Measurements from ENCODE around the gene FARP1.

Gene FARP1

DNA sequence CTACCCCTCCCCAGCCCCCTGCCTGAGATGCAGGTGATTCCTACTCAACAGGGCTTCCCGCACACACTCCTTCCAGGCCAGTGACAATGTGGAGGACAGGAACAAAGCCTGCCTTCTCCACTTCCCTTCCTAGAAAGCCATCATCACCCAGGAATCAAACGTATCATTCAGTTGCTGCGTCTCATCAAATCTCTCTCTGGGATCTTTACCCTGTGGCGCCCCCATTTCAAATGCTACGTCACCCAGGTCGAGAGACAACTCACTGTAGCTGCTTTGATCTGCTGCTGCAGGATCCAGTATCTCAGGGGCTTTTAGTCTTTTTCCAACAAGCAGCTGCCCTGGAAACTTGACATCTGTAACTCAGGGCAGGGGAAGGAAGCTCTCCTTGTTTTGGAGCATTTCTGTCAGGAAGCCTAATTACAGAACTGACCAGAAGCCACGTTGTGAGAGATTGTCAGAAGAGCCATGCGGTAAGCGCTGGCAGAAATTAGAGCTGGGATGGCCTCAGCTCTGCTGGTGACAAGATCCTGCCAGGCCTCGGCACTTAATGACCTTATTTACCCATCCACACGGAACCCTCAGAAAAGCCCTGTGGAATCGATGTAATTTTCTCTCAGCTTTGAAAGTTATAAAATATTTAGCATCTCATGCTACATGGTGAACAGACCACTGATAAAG, 293.5 kb downstream of the FARP1 start (continued):
- TF ChIP-seq ZFP3 (tag by site-specific recombination; IDR thresholded peaks at IDR 0.05; ENCODE audit: low read depth) (no peak), ZNF549 (tag by site-specific recombination; IDR thresholded peaks at IDR 0.05) (no peak)

DNA sequence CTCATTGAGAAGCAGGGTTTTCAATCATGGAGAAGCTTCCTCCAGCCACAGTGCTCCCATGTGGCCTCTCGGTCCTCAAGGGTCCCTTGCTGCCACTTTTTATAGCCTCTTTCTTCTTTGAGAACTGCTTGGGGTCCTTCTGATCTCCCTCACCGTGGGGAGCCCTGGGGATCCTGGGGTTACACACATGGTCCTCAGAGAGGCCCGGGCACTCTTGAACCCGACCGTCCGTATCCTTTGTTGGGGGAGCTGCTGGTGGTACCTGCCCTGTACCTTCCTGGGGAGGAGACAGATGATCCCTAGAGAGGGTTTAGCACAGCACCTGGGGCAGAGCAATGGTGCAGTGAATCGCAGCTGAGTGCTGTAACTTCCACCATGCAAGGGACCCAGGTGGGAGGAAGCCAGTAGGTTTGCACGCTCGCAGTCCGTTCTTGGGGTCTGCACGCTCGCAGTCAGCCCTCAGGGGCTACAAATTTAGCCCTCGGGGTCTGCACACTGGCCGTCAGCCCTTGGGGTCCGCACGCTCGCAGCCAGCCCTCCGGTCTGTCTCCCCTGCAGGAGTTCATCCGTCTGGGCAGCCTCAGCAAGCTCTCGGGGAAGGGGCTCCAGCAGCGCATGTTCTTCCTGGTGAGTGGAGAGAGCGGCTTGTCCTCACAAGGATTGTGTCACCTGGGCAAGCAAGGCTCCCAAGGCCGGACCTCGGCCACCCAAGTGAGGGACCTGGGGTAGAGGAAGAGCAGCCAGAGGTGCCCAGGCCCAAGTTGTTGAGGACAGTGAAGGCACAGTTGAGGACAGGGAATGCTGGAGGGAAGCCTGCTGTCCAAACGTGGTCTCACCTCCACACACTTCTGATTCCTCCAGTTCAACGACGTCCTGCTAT, 295.6 kb downstream of the FARP1 start:
- TF ChIP-seq ZNF24 (tag by site-specific recombination; IDR thresholded peaks at IDR 0.05) (no peak), ZBTB1 (tag by site-specific recombination; IDR thresholded peaks at IDR 0.05) (no peak), ZNF558 (tag by site-specific recombination; IDR thresholded peaks at IDR 0.05) (no peak), ZNF114 (tag by site-specific recombination; IDR thresholded peaks at IDR 0.05) (no peak), ZBTB7A (tag by site-specific recombination; IDR thresholded peaks at IDR 0.05; ENCODE audit: low read depth) (no peak), ZNF701 (tag by site-specific recombination; IDR thresholded peaks at IDR 0.05) (no peak), ZNF626 (tag by site-specific recombination; IDR thresholded peaks at IDR 0.05) (no peak), ZXDB (tag by site-specific recombination; IDR thresholded peaks at IDR 0.05) (no peak), ZNF707 (tag by site-specific recombination; IDR thresholded peaks at IDR 0.05) (no peak), ZNF202 (tag by site-specific recombination; IDR thresholded peaks at IDR 0.05; ENCODE audit: borderline replicate concordance) (no peak)
- TF ChIP-seq, protein P1, sequence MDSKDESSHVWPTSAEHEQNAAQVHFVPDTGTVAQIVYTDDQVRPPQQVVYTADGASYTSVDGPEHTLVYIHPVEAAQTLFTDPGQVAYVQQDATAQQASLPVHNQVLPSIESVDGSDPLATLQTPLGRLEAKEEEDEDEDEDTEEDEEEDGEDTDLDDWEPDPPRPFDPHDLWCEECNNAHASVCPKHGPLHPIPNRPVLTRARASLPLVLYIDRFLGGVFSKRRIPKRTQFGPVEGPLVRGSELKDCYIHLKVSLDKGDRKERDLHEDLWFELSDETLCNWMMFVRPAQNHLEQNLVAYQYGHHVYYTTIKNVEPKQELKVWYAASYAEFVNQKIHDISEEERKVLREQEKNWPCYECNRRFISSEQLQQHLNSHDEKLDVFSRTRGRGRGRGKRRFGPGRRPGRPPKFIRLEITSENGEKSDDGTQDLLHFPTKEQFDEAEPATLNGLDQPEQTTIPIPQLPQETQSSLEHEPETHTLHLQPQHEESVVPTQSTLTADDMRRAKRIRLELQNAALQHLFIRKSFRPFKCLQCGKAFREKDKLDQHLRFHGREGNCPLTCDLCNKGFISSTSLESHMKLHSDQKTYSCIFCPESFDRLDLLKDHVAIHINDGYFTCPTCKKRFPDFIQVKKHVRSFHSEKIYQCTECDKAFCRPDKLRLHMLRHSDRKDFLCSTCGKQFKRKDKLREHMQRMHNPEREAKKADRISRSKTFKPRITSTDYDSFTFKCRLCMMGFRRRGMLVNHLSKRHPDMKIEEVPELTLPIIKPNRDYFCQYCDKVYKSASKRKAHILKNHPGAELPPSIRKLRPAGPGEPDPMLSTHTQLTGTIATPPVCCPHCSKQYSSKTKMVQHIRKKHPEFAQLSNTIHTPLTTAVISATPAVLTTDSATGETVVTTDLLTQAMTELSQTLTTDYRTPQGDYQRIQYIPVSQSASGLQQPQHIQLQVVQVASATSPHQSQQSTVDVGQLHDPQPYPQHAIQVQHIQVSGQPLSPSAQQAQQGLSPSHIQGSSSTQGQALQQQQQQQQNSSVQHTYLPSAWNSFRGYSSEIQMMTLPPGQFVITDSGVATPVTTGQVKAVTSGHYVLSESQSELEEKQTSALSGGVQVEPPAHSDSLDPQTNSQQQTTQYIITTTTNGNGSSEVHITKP (tag by site-specific recombination; IDR thresholded peaks at IDR 0.05), result no peak
- TF ChIP-seq, protein P2, sequence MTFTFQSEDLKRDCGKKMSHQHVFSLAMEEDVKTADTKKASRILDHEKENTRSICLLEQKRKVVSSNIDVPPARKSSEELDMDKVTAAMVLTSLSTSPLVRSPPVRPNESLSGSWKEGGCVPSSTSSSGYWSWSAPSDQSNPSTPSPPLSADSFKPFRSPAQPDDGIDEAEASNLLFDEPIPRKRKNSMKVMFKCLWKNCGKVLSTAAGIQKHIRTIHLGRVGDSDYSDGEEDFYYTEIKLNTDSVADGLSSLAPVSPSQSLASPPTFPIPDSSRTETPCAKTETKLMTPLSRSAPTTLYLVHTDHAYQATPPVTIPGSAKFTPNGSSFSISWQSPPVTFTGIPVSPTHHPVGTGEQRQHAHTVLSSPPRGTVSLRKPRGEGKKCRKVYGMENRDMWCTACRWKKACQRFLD (tag by site-specific recombination; IDR thresholded peaks at IDR 0.05), result no peak
- TF ChIP-seq, protein P3, sequence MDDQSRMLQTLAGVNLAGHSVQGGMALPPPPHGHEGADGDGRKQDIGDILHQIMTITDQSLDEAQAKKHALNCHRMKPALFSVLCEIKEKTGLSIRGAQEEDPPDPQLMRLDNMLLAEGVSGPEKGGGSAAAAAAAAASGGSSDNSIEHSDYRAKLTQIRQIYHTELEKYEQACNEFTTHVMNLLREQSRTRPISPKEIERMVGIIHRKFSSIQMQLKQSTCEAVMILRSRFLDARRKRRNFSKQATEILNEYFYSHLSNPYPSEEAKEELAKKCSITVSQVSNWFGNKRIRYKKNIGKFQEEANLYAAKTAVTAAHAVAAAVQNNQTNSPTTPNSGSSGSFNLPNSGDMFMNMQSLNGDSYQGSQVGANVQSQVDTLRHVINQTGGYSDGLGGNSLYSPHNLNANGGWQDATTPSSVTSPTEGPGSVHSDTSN (CRISPR knock-in tag; IDR thresholded peaks at IDR 0.05), result no peak
- TF ChIP-seq, protein P4, sequence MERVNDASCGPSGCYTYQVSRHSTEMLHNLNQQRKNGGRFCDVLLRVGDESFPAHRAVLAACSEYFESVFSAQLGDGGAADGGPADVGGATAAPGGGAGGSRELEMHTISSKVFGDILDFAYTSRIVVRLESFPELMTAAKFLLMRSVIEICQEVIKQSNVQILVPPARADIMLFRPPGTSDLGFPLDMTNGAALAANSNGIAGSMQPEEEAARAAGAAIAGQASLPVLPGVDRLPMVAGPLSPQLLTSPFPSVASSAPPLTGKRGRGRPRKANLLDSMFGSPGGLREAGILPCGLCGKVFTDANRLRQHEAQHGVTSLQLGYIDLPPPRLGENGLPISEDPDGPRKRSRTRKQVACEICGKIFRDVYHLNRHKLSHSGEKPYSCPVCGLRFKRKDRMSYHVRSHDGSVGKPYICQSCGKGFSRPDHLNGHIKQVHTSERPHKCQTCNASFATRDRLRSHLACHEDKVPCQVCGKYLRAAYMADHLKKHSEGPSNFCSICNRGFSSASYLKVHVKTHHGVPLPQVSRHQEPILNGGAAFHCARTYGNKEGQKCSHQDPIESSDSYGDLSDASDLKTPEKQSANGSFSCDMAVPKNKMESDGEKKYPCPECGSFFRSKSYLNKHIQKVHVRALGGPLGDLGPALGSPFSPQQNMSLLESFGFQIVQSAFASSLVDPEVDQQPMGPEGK (tag by site-specific recombination; IDR thresholded peaks at IDR 0.05), result no peak
- TF ChIP-seq, protein P5, sequence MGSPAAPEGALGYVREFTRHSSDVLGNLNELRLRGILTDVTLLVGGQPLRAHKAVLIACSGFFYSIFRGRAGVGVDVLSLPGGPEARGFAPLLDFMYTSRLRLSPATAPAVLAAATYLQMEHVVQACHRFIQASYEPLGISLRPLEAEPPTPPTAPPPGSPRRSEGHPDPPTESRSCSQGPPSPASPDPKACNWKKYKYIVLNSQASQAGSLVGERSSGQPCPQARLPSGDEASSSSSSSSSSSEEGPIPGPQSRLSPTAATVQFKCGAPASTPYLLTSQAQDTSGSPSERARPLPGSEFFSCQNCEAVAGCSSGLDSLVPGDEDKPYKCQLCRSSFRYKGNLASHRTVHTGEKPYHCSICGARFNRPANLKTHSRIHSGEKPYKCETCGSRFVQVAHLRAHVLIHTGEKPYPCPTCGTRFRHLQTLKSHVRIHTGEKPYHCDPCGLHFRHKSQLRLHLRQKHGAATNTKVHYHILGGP (tag by site-specific recombination; IDR thresholded peaks at IDR 0.05), result no peak
- TF ChIP-seq, protein P6, sequence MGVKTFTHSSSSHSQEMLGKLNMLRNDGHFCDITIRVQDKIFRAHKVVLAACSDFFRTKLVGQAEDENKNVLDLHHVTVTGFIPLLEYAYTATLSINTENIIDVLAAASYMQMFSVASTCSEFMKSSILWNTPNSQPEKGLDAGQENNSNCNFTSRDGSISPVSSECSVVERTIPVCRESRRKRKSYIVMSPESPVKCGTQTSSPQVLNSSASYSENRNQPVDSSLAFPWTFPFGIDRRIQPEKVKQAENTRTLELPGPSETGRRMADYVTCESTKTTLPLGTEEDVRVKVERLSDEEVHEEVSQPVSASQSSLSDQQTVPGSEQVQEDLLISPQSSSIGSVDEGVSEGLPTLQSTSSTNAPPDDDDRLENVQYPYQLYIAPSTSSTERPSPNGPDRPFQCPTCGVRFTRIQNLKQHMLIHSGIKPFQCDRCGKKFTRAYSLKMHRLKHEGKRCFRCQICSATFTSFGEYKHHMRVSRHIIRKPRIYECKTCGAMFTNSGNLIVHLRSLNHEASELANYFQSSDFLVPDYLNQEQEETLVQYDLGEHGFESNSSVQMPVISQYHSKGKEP (tag by site-specific recombination; IDR thresholded peaks at IDR 0.05), result no peak
- ChIA-PET POLR2A (no interaction called here), CTCF (interaction anchor here (0.9 to 1.1 kb wide), 2 partner anchors 12 to 215 kb away, joined by 3 read pairs; no protein-coding TSS in a partner anchor)
- Histone ChIP-seq H3K27ac (ENCODE audit: extremely low read depth, low read depth, low read length) (no peak overlapping the region), H3K4me3 (ENCODE audit: low read depth, low read length) (no peak overlapping the region), H3K4me1 (ENCODE audit: control insufficient read depth, insufficient read depth, low read length) (no peaks in the 10 kb centered on the region), H3K9me3 (ENCODE audit: control insufficient read depth, insufficient read depth, low read depth, low read length) (no peaks in the 10 kb centered on the region), H3K36me3 (ENCODE audit: control insufficient read depth in 2 of 2, insufficient read depth in 1 of 2, low read length in 2 of 2) (no peaks in the 10 kb centered on the region)
